ENCODE data around the gene CLDN24.

GRCh38 chr4:183321079-183321478, 1.1 kb downstream of the CLDN24 start:
- no peak for TF ChIP-seq CTCF (conservative IDR thresholded peaks at IDR 0.05 in 1 of 2, IDR thresholded peaks at IDR 0.05 in 1 of 2; ENCODE audit: low read depth in 1 of 2, low read length in 2 of 2)
- TF ChIP-seq EZH2 (IDR thresholded peaks at IDR 0.05; ENCODE audit: low read length, missing control alignments), result no peak
